GM23338 (cell line): ENCODE data around the gene ARL5C. TPM values are rescaled to one million over a fixed set of nuclear protein-coding genes. Genes with fewer than 3 reads are reported as not detected.

ENCODE experiments used
- ATAC-seq: fragments of 200-7000 bp; cut with Tn5 transposase; 3 replicates; pipeline ENCODE4 v1.9.1; 2020
- DNase-seq: peaks from one replicate; pipeline ENCODE4 v3.0.0-alpha.2; 2015; ENCODE audit warnings: low spot score
- H2AFZ ChIP-seq: fragments of 200-600 bp; sonication (generic); 2 replicates; pipeline ENCODE4 v1.8.0; 2016; ENCODE audit warnings: antibody characterized with exemption, mild to moderate bottlenecking, moderate library complexity
- H3F3A ChIP-seq: fragments of 200-600 bp; sonication (generic); replicated peaks from 2 replicates; pipeline ENCODE4 v1.8.0; 2017; ENCODE audit warnings: antibody characterized with exemption, mixed run types, low read depth
- H3K27ac ChIP-seq: fragments of 200-600 bp; sonication (generic); 2 replicates; pipeline ENCODE4 v1.6.1; 2016; ENCODE audit warnings: low read depth
- H3K27me3 ChIP-seq: fragments of 200-600 bp; sonication (generic); 2 replicates; pipeline ENCODE4 v1.8.0; 2016; ENCODE audit warnings: mild to moderate bottlenecking, mixed run types, moderate library complexity; ENCODE audit not compliant: insufficient read depth
- H3K36me3 ChIP-seq: fragments of 200-600 bp; sonication (generic); 2 replicates; pipeline ENCODE4 v1.8.0; 2016; ENCODE audit warnings: mild to moderate bottlenecking; ENCODE audit not compliant: insufficient read depth
- H3K4me1 ChIP-seq: fragments of 200-600 bp; sonication (generic); 2 replicates; pipeline ENCODE4 v1.8.0; 2016; ENCODE audit warnings: mild to moderate bottlenecking, moderate library complexity; ENCODE audit not compliant: insufficient read depth
- H3K4me2 ChIP-seq: fragments of 200-600 bp; sonication (generic); 2 replicates; pipeline ENCODE4 v1.7.1; 2017; ENCODE audit warnings: mixed run types
- H3K4me3 ChIP-seq: fragments of 200-600 bp; sonication (generic); 2 replicates; pipeline ENCODE4 v1.6.1; 2016; ENCODE audit warnings: mixed run types
- H3K79me2 ChIP-seq: fragments of 200-600 bp; sonication (generic); replicated peaks from 2 replicates; pipeline ENCODE4 v1.8.0; 2017; ENCODE audit warnings: mild to moderate bottlenecking; ENCODE audit not compliant: insufficient read depth
- H3K9me2 ChIP-seq: fragments of 200-600 bp; sonication (generic); 2 replicates; pipeline ENCODE4 v1.8.0; 2017; ENCODE audit not compliant: insufficient read depth
- H4K20me1 ChIP-seq: fragments of 200-600 bp; sonication (generic); replicated peaks from 2 replicates; pipeline ENCODE4 v1.8.0; 2017; ENCODE audit warnings: mild to moderate bottlenecking; ENCODE audit not compliant: insufficient read depth
- H3K27ac Mint-ChIP-seq: 2 replicates; pipeline ENCODE4 v1.8.0; 2020; ENCODE audit warnings: inconsistent platforms, mild to moderate bottlenecking, moderate library complexity, mixed read lengths
- H3K27me3 Mint-ChIP-seq: 3 replicates; pipeline ENCODE4 v1.8.0; 2022; ENCODE audit warnings: low read depth, mild to moderate bottlenecking, moderate library complexity, mixed read lengths, inconsistent platforms; ENCODE audit not compliant: insufficient read depth, poor library complexity
- H3K36me3 Mint-ChIP-seq: 3 replicates; pipeline ENCODE4 v1.8.0; 2021; ENCODE audit warnings: low read depth, mild to moderate bottlenecking, inconsistent platforms, moderate library complexity, mixed read lengths
- H3K4me1 Mint-ChIP-seq: 3 replicates; pipeline ENCODE4 v1.8.0; 2020; ENCODE audit warnings: mild to moderate bottlenecking, inconsistent platforms, mixed read lengths
- H3K4me3 Mint-ChIP-seq: 3 replicates; pipeline ENCODE4 v1.8.0; 2021; ENCODE audit warnings: moderate library complexity, mild to moderate bottlenecking, inconsistent platforms, mixed read lengths
- H3K9me3 Mint-ChIP-seq: 3 replicates; pipeline ENCODE4 v1.8.0; 2020; ENCODE audit warnings: moderate library complexity, mild to moderate bottlenecking, inconsistent platforms, mixed read lengths
- POLR2AphosphoS5 ChIP-seq: IDR thresholded peaks from 2 replicates; pipeline ENCODE4 v1.6.1; 2016; ENCODE audit warnings: antibody characterized with exemption, low read depth
- ZNF331 ChIP-seq: fragments of 250-450 bp; sonication (Bioruptor Pico); IDR thresholded peaks from 2 replicates; pipeline ENCODE4 v1.5.0; 2020; ENCODE audit warnings: low read depth, mild to moderate bottlenecking, moderate library complexity
- polyA plus RNA-seq: library from polyadenylated mRNA; unstranded; fragments of >200 nt; fragmentation: Nextera tagmentation; extraction: Ambion mirVana; gene quantifications from 2 replicates; pipeline ENCODE4 v1.2.1, GENCODE V29; 2016
- total RNA-seq: library from RNA; depleted of rRNA; stranded (reverse); fragments of >200 nt; shearing (Covaris generic); gene quantifications from 2 replicates; pipeline ENCODE4 v1.2.3, GENCODE V29; 2014
- TF ChIP-seq, protein P1 (sequence below): fragments of 250-450 bp; sonication (Bioruptor Pico); IDR thresholded peaks from 2 replicates; pipeline ENCODE4 v1.5.0; 2020; ENCODE audit warnings: mild to moderate bottlenecking, moderate library complexity
- TF ChIP-seq, protein P2 (sequence below): IDR thresholded peaks from 2 replicates; pipeline ENCODE4 v1.6.1; 2016; ENCODE audit warnings: antibody characterized with exemption

ARL5C gene
- total and polyA plus RNA-seq, 2 experiments from 2014 or later: not detected

DNA sequence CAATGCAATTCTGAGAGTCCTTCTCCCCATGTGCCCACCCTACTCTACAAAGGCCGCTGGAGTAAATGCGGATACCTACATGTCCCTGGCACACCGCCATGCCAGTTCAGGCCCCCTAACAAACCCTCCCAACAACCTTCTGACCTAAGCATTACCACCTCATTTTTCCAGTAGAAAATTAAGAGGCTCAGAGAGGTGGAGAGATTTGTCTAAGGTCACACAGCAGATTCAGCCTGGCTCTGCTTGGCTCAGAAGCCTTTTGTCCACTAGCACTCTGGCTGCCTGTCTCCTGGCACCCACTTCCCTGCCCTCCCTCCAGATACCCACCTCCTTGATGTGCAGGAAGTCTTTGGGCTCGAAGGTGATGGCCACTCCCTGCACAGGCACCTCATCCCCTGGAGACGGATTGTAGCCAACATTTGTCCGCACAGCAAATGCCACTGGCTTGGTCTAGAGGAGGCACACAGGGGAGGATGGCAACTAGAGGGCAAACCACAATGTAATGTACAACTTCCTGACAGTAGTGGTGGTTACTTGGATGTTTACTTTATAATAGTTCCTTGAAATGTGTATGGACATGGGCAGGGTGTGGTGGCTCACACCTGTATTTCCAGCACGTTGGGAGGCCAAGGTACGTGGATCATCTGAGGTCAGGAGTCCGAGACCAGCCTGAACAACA, 21.3 kb upstream of the ARL5C start (continued):
- TF ChIP-seq, protein P1, sequence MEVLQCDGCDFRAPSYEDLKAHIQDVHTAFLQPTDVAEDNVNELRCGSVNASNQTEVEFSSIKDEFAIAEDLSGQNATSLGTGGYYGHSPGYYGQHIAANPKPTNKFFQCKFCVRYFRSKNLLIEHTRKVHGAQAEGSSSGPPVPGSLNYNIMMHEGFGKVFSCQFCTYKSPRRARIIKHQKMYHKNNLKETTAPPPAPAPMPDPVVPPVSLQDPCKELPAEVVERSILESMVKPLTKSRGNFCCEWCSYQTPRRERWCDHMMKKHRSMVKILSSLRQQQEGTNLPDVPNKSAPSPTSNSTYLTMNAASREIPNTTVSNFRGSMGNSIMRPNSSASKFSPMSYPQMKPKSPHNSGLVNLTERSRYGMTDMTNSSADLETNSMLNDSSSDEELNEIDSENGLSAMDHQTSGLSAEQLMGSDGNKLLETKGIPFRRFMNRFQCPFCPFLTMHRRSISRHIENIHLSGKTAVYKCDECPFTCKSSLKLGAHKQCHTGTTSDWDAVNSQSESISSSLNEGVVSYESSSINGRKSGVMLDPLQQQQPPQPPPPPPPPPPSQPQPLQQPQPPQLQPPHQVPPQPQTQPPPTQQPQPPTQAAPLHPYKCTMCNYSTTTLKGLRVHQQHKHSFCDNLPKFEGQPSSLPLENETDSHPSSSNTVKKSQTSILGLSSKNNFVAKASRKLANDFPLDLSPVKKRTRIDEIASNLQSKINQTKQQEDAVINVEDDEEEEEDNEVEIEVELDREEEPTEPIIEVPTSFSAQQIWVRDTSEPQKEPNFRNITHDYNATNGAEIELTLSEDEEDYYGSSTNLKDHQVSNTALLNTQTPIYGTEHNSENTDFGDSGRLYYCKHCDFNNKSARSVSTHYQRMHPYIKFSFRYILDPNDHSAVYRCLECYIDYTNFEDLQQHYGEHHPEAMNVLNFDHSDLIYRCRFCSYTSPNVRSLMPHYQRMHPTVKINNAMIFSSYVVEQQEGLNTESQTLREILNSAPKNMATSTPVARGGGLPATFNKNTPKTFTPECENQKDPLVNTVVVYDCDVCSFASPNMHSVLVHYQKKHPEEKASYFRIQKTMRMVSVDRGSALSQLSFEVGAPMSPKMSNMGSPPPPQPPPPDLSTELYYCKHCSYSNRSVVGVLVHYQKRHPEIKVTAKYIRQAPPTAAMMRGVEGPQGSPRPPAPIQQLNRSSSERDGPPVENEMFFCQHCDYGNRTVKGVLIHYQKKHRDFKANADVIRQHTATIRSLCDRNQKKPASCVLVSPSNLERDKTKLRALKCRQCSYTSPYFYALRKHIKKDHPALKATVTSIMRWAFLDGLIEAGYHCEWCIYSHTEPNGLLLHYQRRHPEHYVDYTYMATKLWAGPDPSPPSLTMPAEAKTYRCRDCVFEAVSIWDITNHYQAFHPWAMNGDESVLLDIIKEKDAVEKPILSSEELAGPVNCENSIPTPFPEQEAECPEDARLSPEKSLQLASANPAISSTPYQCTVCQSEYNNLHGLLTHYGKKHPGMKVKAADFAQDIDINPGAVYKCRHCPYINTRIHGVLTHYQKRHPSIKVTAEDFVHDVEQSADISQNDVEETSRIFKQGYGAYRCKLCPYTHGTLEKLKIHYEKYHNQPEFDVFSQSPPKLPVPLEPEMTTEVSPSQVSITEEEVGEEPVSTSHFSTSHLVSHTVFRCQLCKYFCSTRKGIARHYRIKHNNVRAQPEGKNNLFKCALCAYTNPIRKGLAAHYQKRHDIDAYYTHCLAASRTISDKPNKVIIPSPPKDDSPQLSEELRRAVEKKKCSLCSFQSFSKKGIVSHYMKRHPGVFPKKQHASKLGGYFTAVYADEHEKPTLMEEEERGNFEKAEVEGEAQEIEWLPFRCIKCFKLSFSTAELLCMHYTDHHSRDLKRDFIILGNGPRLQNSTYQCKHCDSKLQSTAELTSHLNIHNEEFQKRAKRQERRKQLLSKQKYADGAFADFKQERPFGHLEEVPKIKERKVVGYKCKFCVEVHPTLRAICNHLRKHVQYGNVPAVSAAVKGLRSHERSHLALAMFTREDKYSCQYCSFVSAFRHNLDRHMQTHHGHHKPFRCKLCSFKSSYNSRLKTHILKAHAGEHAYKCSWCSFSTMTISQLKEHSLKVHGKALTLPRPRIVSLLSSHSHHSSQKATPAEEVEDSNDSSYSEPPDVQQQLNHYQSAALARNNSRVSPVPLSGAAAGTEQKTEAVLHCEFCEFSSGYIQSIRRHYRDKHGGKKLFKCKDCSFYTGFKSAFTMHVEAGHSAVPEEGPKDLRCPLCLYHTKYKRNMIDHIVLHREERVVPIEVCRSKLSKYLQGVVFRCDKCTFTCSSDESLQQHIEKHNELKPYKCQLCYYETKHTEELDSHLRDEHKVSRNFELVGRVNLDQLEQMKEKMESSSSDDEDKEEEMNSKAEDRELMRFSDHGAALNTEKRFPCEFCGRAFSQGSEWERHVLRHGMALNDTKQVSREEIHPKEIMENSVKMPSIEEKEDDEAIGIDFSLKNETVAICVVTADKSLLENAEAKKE (CRISPR knock-in tag): no peak
- TF ChIP-seq, protein P2, sequence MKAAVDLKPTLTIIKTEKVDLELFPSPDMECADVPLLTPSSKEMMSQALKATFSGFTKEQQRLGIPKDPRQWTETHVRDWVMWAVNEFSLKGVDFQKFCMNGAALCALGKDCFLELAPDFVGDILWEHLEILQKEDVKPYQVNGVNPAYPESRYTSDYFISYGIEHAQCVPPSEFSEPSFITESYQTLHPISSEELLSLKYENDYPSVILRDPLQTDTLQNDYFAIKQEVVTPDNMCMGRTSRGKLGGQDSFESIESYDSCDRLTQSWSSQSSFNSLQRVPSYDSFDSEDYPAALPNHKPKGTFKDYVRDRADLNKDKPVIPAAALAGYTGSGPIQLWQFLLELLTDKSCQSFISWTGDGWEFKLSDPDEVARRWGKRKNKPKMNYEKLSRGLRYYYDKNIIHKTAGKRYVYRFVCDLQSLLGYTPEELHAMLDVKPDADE: no peak

DNA sequence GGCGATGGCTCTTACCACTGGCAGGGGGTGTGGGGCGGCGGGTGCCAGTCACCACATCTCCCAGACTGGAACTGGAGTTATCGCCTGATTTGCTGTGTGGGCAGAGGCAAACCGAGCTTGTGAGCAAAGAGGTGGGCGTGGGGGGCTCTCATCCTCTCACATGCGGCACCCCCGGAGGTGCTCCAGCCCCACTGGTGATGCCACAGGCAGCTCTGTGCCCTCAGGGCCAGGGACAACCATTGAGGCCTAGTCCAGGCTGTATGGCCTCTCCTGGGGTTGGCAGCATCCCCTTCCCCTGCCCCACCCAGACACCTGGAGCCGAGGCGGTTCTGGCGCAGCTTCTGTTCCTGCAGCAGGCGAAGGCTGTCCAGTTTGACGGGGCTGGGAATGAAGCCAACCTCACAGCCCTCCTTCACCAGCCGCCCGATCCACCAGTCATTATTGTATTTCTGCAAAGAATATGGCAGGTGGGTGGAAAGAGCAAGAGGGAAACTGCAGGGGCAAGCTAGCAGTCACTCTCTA, 20.6 kb upstream of the ARL5C start:
- peaks cover 22% of the 10 kb centered on the region for H3K36me3 ChIP-seq
- H3K79me2 ChIP-seq: no peaks in the 10 kb centered on the region
- no peaks in the 10 kb centered on the region for H3K9me2 ChIP-seq
- no peaks in the 10 kb centered on the region for H3K9me3 Mint-ChIP-seq
- ATAC-seq (no peak), DNase-seq (no peak)
- peaks cover 5% of the 10 kb centered on the region; the same call in 1 of the 2 replicates for H4K20me1 ChIP-seq
- H3K27ac ChIP-seq: no peak overlapping the region
- no peak overlapping the region for H3K4me3 ChIP-seq
- H3K4me3 Mint-ChIP-seq: no peak overlapping the region
- peaks cover 47% of the 10 kb centered on the region for H3K36me3 Mint-ChIP-seq
- no peak overlapping the region for H2AFZ ChIP-seq
- TF ChIP-seq ZNF331 (CRISPR knock-in tag): no peak
- TF ChIP-seq, protein P1 (CRISPR knock-in tag): no peak
- no peak for TF ChIP-seq POLR2AphosphoS5
- H3K27me3 Mint-ChIP-seq: peaks cover 5% of the 10 kb centered on the region
- H3K27me3 ChIP-seq: no peaks in the 10 kb centered on the region
- H3K4me1 Mint-ChIP-seq: no peaks in the 10 kb centered on the region
- no peaks in the 10 kb centered on the region for H3K4me1 ChIP-seq
- no peak overlapping the region for H3K27ac Mint-ChIP-seq
- H3K4me2 ChIP-seq: no peak overlapping the region
- no peaks in the 10 kb centered on the region for H3F3A ChIP-seq
